ENCODE data around the gene NKAP.

Gene NKAP

DNA sequence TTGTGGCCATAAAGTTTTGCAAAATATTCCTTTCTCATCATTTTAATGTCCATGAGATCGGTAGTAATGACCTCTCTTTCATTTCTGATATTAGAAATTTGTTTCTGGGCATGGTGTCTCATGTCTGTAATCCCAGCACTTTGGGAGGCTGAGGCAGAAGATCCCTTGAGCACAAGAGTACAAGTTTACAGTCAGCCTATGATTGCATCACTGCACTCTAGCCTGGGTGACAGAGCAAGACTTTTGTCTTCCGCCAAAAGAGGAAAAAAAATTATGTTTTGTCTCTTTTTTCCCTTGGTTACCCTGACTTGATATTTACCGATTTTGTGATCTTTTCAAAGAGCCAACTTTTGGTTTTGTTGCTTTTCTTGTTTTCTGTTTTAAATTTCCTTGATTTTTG, 10.8 kb upstream of the NKAP start:
- in situ Hi-C loops (cut with MboI; ENCODE audit: low pct_unique_long_range_greater_than_20kb, low sequenced_read_pairs, unreplicated experiment) = no loop called here
- TF ChIP-seq, protein P1, sequence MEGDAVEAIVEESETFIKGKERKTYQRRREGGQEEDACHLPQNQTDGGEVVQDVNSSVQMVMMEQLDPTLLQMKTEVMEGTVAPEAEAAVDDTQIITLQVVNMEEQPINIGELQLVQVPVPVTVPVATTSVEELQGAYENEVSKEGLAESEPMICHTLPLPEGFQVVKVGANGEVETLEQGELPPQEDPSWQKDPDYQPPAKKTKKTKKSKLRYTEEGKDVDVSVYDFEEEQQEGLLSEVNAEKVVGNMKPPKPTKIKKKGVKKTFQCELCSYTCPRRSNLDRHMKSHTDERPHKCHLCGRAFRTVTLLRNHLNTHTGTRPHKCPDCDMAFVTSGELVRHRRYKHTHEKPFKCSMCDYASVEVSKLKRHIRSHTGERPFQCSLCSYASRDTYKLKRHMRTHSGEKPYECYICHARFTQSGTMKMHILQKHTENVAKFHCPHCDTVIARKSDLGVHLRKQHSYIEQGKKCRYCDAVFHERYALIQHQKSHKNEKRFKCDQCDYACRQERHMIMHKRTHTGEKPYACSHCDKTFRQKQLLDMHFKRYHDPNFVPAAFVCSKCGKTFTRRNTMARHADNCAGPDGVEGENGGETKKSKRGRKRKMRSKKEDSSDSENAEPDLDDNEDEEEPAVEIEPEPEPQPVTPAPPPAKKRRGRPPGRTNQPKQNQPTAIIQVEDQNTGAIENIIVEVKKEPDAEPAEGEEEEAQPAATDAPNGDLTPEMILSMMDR (IDR thresholded peaks at IDR 0.05; ENCODE audit: extremely low read depth, insufficient read depth, missing control alignments) = no peak

GRCh38 chrX:119948381-119948780, 4.8 kb upstream of the NKAP start:
- TF ChIP-seq, protein P1 (IDR thresholded peaks at IDR 0.05; ENCODE audit: extremely low read depth, insufficient read depth, missing control alignments) = peak; percentile 22
- DNase-seq (ENCODE audit: low spot score) = no peak
- in situ Hi-C loops (cut with MboI; ENCODE audit: low pct_unique_long_range_greater_than_20kb, low sequenced_read_pairs, unreplicated experiment) = no loop called here

More for the DNA sequence above, 10.8 kb upstream of the NKAP start:
- no peak for DNase-seq (ENCODE audit: low spot score)

DNA sequence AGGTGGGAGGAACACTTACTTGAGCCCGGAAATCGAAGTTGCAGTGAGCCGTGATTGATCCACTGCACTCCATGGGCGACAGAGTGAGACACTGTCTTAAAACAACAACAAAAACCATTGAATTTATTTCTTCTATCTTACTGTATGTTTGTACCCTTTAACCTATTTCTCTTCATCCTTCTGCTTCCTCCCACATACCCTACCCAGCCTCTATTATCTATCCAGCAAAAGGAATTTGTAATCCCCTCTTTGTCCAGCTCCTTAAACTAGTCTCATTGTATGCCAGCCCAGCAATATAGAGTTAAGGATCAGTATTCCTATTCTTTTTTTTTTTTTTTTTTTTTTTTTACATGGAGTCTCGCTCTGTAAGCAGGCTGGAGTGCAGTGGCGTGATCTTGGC, 1.9 kb upstream of the NKAP start:
- in situ Hi-C loops (cut with MboI; ENCODE audit: low pct_unique_long_range_greater_than_20kb, low sequenced_read_pairs, unreplicated experiment) = no loop called here
- TF ChIP-seq, protein P1 (IDR thresholded peaks at IDR 0.05; ENCODE audit: extremely low read depth, insufficient read depth, missing control alignments) = no peak
- no peak for DNase-seq (ENCODE audit: low spot score)

DNA sequence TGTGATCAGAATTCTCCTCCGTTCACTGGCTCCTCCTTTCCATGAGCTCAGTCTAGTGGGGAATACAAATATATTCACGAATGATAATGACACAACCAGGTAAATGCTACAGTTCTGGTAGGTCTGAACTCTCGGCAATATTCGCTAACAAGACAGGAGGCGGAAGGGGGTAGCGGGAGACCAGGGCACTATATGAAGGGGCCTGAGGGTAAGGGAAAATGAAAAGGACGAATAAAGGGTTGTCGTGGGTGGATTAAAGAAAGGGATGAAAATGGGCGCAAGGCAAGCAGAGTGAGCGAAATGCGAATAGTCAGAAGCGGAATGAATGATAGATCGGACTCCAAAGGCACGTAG, 743 bp downstream of the NKAP start:
- in situ Hi-C loops (cut with MboI; ENCODE audit: low pct_unique_long_range_greater_than_20kb, low sequenced_read_pairs, unreplicated experiment) = no loop called here

DNA sequence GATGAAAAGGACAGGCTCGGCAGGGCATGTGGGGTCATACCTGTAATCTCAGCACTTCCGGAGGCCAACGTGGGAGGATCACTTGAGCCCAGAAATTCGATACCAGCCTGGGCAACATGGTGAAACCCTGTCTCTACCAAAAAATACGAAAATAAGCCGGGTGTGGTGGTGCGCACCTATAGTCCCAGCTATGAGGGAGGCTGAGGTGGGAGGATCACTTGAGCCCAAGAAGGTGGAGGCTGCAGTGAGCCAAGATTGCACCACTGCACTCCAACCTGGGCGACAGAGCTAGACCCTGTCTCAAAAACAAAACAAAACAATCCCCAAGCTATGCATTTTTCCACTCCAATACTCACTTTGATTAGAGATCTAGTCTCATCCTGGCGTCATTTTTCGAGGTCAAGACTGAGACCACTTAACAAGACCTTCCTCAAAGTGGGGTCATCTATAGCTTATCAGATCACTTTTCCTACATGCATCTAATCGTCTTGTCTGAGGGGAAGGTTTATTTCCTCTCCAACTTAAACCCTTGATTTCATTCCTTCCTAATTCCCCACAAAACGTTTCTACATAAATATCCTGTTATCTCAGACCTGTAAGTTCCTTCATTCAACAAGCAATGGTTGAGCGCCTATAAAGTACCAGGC, 1.3 kb downstream of the NKAP start:
- in situ Hi-C loops (cut with MboI; ENCODE audit: low pct_unique_long_range_greater_than_20kb, low sequenced_read_pairs, unreplicated experiment) = no loop called here
- DNase-seq (ENCODE audit: low spot score) = no peak
- TF ChIP-seq, protein P1 (IDR thresholded peaks at IDR 0.05; ENCODE audit: extremely low read depth, insufficient read depth, missing control alignments) = no peak

More for the DNA sequence above, 743 bp downstream of the NKAP start:
- TF ChIP-seq, protein P1 (IDR thresholded peaks at IDR 0.05; ENCODE audit: extremely low read depth, insufficient read depth, missing control alignments) = no peak
- no peak for DNase-seq (ENCODE audit: low spot score)

DNA sequence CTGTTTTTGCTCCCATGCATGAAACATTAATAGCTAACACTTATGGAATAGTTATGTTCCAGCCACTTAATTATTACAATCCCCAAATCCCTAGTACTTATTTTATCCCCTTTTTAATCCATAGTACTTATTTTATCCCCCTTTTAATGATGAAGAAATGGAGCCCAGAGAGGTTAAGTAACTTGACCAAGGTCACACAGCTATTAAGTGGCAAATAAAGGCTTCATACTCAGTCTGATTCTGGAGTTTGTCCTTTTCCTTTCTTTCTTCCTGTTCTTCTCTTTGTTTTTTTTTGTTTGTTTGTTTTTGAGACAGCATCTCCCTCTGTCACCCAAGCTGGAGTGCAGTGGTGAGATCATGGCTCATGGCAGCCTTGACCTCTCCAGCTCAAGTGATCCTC, 2.2 kb downstream of the NKAP start:
- DNase-seq (ENCODE audit: low spot score) = no peak
- in situ Hi-C loops (cut with MboI; ENCODE audit: low pct_unique_long_range_greater_than_20kb, low sequenced_read_pairs, unreplicated experiment) = no loop called here
- TF ChIP-seq, protein P1 (IDR thresholded peaks at IDR 0.05; ENCODE audit: extremely low read depth, insufficient read depth, missing control alignments) = no peak

Measured in GM13977 (cell line).